ENCODE data around the gene ASF1B.
"Not testable (repeated sequence)": the region's sequence is repeated elsewhere in the genome, so short reads cannot be mapped to it uniquely, and the experiment has no call there.

ASF1B gene

DNA sequence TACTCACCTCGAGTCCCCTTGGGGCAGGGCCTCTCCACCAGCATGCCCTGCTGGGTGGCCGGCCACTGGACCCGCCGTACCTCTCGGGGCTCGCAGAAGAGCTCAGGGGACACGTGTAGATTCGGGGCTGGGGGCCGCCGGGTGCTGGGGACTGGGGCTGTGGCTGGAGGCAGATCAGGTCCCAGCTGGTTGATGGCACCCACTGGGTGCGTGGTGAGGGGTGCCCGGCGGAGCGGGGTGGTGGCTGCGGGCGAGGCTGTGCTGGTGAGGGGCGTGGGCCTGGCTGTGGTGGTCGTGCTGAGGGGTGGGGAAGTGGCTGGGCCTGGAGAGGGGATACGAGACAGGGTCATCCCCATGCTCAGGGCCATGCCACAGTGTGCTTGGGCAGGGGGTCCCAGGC, 24.9 kb upstream of the ASF1B start:
- DNase-seq (ENCODE audit: extremely low spot score, insufficient read length, low read depth): no peak
- no peak for FAIRE-seq

DNA sequence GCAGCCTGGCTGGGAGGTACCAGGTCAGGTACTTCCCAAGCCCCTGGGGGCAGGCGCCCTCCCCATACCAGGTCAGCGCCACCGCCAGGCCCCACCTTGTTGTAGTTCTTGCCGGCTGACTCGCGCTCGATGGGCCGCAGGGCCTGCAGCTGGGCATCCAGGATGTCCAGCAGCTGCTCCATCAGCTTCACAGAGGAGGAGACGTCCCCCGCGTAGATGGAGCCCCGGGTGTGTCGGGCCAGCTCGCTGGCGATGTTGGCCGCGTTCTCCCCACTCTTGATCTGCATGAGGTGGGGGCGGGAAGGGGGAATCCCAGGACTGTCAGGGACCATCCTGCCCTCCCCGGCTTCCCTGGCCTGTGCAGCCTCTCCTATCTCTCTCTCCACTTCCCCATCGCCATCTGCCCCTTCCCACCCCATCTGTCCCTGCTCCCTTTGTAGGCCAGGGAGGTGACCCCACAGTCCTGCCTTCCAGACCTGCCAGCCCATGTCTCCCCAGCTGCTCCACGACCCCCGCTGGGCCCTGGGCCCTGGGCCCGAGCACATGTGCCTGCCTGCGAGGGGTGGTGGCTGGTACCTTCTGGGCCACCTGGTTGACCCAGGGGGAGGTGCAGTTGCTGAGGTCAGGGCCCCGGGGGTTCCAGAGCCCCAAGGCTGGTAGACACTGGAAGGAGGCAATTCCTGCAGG, 23.8 kb upstream of the ASF1B start:
- FAIRE-seq (no peak), DNase-seq (ENCODE audit: extremely low spot score, insufficient read length, low read depth) (no peak)

DNA sequence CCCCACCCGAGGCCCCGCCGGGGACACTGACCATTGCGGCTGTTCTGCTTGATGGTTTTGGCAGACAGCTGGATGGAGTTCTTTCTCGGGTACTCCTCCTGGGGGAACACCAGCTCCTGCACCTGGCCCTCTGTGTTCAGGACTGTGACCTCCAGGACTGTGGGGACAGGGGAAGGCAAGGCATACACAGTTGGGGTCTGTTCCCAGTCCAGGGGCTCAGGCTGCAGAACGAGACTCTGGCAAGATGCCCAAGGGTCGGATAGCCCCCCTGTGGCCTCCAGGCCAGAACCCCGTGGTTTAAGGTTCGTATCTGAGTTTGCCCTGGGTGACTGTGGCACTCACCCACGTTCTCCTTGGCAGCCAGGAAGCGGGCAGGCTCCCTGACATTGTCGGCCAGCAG, 22.7 kb upstream of the ASF1B start:
- DNase-seq (ENCODE audit: extremely low spot score, insufficient read length, low read depth) (no peak), FAIRE-seq (no peak)

DNA sequence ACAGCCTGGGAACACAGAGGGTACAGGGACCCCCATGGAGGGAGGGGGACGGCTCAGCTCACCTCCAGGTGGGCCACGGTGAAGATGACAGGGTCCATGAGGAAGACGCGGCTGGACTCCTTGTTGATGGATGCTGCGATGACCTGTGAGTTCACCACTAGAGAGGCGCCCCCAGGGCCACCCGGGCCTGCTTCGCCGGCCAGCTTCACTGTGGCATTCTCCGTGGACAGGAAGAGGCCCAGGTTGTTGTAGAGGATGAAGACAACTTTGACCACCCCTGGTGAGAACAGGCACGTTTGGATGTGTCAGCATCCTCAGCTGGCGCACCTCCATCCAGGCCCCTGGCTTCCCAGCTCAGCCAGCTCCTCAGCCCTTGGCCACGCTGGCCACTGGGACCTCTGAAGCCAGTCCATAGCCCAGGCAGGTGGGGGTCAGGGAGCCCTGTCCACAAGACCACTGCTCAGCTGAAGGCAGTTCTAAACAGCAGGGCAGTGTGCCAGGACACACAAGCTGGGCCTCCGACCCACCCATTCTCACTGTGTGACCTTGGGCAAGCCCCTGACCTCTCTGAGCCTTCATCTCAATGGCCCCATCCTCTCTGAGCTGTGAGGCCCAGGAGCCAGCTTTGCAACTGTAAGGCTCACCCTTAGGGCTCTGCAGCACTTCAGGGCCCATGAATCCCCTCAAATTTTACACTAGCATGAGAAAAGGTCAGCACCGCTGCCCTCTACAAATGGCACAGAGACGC, 22.1 kb upstream of the ASF1B start:
- DNase-seq (ENCODE audit: extremely low spot score, insufficient read length, low read depth) (no peak), FAIRE-seq (no peak)

DNA sequence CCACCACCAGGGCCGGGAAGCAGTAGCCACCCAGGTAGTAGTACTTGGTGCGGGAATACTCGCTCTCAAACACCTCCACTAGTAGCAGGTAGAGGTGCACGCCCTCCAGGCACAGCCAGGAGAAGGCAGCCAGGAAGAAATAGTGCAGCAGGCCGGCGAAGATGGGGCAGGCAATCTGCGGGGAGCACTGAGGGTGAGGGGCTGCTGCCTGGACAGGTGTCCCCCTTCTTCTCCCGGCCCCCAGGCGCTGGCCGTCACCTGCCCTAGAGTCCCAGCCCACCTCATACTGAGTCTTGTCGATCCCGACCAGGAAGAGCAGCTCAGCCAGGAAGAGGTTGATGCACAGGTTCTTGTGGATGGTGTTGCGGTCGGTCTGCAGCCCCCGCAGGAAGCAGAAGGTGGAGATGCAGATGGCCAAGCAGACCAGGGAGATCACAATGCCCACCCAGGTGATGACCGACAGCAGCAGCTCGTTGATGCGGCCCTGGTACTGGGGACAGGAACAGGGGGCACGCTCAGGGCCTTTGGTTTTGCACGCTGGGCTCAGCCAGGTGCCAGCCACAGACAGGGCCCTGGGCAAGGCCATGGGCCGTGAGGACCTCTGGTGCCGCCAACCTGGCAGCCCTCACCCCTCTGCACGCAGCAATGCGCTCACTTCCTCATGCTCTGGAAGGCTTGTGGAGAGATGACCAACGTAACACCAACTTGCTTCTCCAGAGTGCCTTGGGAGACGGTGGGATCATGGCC, 20.8 kb upstream of the ASF1B start:
- no peak for DNase-seq (ENCODE audit: extremely low spot score, insufficient read length, low read depth)
- no peak for FAIRE-seq

DNA sequence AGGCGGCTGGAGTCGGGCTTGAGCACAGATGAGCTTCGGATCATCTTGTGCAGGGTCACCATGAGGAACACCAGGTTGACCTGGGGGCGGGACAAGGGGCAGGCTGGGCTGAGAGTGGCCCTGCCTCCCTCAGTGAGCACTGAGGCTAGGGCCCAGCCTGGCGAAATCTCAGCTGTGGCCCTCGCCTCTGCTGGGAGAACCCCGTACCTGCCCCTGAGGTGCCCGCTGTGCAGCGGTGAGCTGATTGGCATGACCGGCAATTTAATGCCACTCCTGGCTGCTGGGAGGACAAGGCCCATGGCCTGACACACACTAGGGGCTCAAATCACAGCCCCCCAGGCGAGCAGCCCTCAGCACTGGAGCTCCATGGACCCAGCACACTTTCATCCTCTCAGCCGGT, 19.7 kb upstream of the ASF1B start:
- FAIRE-seq (no peak), DNase-seq (ENCODE audit: extremely low spot score, insufficient read length, low read depth) (no peak)

DNA sequence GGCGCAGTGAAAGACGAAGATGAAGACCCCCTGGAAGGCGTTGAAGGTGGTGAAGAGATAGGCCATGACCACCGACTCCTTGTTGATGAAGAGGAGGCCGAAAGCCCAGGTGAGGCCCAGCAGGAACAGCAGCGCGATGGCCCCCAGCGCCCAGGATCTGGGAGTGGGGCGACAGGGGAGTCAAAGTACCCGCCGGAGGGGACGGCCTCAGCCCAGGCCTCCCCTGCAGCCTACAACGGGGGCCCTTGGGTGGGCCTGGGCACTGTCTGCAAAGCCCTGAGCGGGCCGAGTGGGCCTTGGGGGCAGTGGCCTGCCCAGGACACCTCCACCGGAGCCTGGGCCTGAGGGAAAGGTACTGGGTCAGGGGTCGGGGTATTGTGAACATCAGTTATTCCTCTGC, 19.0 kb upstream of the ASF1B start:
- FAIRE-seq: no peak

DNA sequence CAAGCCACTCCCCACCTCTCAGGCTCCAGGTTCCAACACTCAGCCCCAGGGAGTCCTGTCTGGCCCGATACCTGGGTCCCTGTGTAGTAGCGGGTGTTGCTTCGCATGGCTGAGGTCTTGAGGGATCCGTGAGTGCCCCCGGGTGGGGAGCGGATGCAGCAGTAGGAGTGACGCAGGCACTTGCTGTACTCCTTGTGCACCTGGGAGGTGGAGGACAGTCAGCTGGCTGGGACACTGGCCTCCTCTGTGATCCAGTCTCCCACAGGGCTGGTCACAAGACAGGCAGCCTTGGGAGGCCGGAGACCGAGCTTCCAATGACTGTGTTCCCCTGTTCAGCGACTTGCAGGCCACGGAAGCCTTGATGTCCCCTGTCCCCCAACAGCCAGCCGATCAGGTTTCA, 16.3 kb upstream of the ASF1B start:
- DNase-seq (ENCODE audit: extremely low spot score, insufficient read length, low read depth) (no peak), FAIRE-seq (no peak)

More for the DNA sequence above, 19.0 kb upstream of the ASF1B start:
- no peak for DNase-seq (ENCODE audit: extremely low spot score, insufficient read length, low read depth)

DNA sequence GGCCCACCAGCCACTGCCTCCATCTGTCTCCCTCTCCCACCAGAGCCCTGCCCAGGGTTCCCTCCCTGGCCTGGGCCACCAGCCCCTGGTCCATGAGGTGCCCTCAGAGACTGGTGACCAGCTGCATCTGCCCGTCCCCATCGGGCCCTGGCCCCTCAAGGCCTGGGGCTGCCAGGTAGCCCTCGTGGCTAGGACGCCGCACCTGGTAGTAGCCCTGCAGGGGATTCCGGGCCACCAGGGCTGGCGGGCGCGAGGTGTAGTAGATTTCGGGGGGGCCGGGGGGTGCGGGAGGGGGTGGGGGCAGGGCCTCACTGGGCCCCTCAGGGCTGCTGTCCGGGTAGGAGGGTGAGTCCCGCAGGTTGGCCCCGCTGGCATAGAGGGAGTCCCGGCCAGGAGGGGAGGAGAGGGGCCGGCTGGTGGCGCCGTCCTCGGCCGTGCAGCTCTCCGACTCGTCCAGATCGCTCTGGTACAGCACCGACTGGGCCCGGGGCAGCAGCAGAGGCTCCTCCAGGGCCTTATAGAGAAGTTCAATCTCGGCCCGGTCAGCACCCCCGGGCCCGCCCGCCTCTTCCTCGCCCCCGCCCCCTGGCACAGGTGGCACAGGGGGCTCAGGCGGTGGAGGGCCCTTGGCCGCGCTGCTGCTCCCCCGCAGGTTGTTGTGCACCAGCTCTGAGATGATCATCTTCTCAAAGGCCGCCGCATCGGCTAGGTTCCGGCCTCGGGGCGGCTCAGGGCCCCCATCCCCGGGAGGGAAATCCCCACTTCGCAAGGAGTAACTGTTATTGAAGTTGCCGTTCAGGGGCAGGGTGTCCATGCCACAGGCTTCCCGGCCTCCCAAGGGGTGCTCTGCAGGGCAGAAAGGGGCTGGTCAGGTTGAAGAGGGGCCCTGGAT, 14.6 kb upstream of the ASF1B start:
- DNase-seq (ENCODE audit: extremely low spot score, insufficient read length, low read depth) (no peak), FAIRE-seq (no peak)

DNA sequence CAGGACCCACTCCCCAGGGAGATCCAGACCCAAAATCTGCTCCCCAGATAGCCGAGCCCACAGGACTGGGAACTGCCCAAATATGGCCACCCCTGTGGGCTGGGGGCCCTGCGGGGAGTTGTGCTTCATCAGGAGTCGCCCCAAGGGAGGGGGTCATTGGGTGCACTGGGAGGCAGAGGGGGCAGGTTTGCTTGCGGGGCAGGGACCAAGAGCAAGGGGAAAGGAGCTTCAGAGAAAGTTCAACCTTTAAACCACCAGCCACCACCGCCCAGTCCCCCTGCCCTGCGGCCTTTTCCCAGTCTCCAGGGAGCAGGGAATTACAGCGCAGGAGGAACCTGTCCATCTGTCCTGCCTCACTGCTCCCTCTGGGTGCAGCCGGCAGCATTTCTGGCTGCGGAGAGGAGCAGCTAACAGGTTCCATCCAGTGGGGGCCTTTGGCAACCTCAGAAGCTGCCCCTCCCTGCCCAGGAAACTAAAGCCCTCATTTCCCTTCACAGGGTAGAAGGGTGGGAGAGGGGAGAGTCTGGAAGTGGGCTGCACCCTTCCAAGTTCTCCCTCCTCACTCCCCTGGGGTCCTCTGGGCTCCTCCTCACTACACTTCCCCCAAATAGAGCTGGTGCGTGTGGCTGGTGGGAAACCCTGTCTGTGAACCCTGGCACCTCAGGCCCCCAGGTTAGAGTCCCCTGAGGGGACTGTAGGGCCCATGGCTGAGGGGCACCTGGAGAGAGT, 13.8 kb upstream of the ASF1B start:
- FAIRE-seq: no peak
- DNase-seq (ENCODE audit: extremely low spot score, insufficient read length, low read depth): no peak

DNA sequence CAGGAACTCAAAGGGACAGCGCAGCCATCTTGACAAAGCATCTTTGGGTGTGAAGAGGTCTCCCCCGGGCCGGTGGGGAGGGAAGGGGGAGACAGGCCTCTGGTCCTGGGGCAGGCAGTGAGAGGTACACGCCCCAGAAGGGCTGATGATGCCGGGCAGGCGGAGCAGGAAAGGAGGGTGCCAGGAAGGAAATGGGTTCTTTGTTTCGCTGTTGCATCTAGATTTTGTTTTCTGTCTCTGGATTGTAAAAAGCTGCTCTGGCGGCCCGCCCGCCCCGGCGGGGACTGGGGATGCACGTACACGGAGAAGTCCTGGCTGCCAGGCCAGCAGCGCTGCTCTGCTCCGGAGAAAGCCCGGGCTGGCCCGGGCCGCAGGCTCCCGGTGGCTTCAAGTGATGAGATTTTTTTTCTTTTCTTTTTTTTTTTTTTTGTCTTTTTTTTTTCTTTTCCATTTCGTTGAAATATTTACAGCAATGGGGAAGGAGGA, 13.2 kb upstream of the ASF1B start:
- no peak for FAIRE-seq
- no peak for DNase-seq (ENCODE audit: extremely low spot score, insufficient read length, low read depth)

DNA sequence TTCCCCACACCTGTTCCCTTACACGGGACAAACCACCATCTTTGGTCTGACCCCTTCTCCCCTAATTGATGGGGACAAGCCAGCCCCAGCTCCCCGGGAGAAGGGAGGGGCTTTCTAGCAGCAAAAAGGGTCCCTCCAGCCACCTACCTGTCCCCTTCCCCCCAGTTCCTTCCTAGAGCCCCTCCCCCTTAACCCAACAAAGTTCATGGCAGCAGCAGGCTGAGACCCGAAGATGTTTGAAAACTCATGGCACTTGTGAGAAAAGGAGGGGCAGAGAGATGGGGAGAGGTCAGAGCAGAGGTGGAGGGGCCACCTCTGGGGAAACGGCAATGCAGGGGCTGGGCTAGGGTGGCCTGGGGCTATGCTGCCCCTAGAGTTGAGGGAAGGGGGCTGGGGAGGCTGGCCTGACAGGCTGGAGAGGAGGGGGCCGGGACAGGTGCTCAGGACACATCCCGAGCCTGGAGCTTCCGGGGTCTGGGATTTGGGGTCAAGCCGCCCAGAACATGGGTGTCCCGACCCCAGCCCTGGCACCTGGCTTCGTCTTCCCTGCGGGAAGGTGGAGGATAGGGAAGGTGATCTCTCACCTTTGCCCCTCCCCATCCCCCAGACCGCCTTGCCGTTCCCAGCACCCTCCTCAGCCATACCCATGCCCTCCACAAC, 12.5 kb upstream of the ASF1B start:
- DNase-seq (ENCODE audit: extremely low spot score, insufficient read length, low read depth): no peak
- FAIRE-seq: no peak

DNA sequence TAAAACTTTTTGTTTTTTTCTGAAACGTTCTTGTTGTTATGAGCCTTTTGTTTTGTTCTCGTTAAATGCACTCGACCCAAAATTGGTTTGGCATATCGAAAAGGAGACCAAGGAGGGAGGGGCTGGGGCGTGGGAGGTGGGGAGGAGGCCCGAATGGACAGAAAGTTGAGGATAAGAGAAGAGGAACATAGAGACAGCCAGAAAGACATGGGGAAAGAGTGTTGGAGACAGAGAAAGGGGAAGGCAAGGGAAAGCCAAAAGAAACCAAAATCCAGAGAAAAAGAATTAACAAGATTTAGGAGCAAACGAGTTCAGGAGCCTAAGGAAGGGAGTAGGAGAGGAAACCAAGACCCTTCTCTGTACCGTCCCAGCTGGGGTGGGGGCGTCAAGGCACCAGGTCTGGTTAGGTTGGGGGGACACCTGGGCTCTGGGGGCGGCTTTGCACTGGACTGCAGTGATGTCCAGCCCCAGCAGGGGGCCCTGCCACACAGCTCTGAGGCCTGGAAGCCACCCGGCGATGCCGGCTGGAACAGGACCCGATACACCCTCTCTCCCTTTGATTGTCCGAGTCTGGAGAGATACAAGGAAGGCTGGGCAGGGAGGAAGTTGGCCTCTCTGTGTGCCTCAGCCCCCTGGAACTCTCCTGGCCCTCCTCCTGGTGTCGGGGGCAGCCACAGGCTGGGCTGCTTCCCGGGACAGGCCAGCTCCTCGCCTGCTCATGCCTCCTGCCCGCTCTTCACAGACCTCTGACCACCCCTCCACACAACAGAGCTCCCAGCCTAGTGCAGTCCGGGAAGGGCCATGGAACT, 11.6 kb upstream of the ASF1B start:
- DNase-seq (ENCODE audit: extremely low spot score, insufficient read length, low read depth) (peak; percentile 46), FAIRE-seq (no peak)

DNA sequence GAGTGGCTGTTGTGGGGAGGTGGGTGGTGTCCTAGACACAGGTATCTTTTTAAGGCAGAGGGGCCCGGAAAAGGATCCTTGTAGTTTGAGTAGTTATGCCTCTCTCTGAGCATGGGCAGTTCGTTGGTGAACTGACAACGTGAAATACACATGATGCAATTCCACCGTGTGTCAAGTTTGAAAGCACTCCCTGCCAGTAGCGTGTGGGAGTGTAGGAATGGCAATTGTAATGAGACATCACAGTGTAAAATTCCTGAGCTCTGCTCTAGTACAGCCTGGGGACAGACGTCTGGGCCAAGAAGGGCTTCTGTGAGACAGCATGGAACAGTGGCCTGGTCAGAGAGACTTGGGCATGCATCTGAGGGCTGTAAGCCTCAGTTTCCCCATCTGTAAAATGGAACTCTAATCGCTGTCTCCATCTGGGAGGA, 10.4 kb upstream of the ASF1B start:
- no peak for FAIRE-seq
- DNase-seq (ENCODE audit: extremely low spot score, insufficient read length, low read depth): no peak

DNA sequence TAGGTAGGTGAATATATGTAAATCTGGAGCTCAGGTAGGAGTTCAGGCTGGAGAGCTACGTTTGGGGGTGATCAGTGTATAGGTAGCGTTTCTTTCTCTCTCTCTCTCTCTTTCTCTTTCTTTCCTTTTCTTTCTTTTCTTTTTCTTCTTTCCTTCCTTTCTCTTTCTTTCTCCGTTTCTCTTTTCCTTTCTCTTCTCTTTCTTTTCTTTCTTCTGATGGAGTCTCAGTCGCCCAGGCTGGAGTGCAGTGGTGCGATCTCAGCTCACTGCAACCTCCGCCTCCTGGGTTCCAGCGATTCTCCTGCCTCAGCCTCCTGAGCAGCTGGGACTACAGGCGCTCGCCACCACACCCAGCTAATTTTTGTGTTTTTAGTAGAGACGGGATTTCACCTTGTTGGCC, 9.8 kb upstream of the ASF1B start:
- not testable (repeated sequence) for DNase-seq (ENCODE audit: extremely low spot score, insufficient read length, low read depth); FAIRE-seq

DNA sequence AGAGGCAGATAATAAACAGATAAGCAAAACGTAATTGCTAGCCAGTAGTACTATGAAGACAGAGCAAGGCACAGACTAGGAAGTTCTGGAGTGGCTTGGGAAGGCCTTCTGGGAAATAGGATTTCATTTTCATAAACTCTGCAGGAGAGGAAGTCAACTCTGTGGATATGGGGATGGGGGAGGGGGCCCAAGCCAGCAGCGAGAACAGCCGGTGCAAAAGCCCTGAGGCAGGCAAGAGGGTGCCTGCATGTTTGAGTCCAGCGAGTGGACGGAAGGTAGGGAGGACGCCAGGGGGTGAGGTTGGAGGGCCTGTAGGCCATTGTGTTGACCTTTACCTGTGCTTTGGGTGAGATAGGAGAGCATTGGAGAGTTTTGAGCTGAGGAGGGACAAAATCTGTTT, 9.0 kb upstream of the ASF1B start:
- FAIRE-seq: no peak
- no peak for DNase-seq (ENCODE audit: extremely low spot score, insufficient read length, low read depth)

DNA sequence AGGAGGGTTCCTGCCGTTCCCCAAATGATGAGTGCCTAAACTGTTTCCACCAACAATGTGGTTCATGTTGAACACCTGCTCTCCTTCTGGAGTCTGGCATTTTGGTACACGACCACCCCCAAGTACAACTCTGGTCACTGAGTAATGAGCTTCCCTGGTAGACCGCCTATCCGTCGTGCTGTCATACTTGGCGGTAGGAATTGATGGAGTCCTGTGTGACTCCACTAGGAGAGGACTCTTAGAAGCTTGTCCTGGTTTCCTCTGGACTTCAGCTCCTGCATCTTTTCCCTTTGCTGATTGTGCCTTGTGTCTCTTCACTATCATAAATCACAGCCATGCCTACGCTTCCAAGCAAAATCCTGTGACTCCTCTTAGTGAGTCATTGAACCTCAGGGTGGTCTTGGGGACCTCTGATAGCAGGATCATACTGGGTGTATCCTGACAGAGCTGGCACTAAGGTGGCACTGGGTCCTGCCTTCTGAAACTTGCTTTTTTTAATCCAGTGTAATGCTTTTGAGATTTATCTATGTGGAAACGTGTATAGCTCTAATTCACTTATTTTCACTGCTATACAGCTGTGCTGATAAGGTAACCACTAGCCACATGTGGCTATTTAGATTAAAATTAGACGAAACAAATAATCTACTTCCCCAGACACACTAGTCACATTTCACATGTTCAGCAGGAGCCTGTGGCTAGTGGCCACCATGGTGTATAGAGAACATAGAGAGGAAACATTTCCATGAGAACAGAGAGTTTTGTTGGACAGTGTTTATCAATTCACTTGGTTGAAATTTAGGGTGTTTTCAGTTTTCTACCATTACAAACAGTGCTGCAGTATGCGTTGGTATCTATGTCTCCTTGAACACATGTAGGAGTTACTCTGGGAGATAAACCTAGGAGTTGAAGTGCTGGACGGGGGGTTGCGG, 6.1 kb upstream of the ASF1B start:
- no peak for DNase-seq (ENCODE audit: extremely low spot score, insufficient read length, low read depth)

More for the DNA sequence above, 6.1 kb upstream of the ASF1B start:
- FAIRE-seq: no peak

All from GM18507 (cell line).